Epithelial cell of prostate (primary cell): ENCODE results near the gene TACC2.

Source experiments
- DNase-seq: peaks from one replicate; pipeline ENCODE4 v3.0.0-alpha.2; 2011; ENCODE audit warnings: low read depth, low spot score
- H3K27ac ChIP-seq: fragments of 450-650 bp; 2 replicates; pipeline ENCODE4 v1.5.1; 2017; ENCODE audit warnings: mild to moderate bottlenecking

The TACC2 gene

DNA sequence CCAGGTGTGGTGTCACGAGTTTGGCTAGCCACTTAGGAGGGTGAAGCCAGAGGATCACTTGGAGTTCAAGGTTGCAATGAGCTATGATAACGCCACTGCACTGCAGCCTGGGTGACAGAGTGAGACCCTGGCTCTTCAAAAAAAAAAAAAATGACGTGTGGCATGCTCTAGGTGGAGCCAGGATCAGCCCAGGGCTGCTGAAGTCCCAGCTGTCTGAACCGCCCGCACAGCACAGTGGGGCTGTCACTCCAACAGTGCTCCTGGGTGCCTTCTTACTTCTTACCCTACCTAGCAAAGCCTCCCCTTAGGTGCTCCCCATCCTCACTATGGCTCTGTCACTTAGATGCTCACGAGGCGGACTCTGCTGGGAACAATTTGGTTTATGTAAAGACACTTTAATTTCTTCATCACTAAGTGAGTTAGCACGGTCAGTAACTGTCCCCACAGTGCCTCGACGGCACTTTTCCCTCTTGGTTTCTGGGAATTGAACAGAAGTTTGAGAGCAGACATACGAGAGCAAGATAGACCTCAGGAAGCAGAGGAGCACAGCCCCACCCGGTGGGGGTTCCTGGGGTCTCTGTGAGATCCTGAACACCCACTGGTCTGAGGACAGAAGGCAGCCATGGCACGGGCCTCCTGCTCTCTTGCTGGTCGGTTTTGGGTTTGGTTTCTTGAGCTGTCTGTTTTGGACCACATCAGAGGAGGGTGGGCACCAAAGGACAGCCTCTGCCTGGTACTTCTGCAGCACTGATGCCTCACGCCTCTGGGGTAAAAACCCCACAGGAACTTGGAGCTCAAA lies 215.9 kb downstream of the TACC2 start:
- no peak for DNase-seq
- no peak overlapping the region for H3K27ac ChIP-seq

DNA sequence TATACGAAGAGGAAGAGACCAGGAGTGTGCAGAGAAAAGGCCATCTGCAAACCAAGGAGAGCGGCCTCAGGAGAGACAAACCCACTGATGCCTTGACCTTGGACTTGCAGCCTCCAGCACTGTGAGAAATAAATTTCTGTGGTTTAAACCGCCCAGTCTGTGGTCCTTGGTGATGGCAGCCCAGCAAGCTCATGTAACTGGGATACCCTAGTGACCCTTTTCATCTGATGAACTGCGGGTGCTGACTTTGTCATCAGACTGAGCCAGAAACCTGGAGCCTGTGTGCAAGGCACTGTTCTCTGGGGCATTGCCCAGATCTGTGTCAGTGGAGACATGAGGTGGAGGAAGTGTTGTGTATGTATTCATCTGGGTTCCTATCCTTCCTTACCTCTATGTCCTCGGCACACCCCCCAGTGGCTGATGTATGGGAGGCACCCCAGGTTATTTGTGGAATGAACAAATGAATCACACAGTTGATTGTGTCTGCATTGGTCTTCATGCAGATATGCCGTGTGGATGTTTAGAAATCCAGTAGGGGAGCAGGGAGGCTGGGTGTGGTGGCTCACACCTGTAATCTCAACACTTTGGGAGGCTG lies 217.6 kb downstream of the TACC2 start:
- H3K27ac ChIP-seq: no peak overlapping the region
- DNase-seq: no peak

DNA sequence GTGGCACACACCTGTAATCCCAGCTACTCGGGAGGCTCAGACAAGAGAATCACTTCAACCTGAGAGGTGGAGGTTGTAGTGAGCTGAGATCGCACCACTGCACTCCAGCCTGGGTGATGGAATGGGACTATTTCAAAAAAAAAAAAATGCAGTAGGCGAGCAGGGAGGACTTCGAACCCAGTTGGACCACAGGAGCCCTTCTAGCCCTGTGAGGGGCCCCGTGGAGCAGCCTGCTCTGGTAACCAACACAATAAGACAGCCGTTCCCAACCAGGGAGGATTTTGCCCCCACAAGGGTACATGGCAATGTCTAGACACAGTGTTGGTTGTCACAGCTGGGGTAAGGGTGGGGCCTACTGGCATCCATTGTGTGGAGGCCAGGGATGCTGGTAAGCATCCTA lies 218.2 kb downstream of the TACC2 start:
- no peak for DNase-seq
- no peak overlapping the region for H3K27ac ChIP-seq

DNA sequence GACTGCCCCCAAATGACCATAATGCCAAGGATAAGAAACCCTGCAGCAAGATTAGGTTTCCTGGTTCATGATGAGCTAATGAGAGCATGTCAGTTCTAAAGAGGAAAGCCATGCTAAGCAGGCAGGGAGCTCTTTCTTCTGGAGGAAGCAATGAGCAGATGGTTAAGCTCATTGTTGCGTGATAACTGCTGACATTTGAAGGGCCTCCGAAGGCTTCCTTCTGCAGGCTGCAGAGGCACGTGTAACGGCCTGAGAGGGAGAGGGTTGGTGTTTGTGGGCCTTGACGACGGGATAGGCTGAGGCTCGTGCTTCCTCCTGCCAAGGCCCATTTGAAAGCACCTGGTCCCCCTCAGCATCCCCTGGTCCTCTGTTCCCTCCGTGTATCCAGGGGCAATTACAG lies 218.6 kb downstream of the TACC2 start:
- DNase-seq: no peak
- H3K27ac ChIP-seq: no peak overlapping the region

DNA sequence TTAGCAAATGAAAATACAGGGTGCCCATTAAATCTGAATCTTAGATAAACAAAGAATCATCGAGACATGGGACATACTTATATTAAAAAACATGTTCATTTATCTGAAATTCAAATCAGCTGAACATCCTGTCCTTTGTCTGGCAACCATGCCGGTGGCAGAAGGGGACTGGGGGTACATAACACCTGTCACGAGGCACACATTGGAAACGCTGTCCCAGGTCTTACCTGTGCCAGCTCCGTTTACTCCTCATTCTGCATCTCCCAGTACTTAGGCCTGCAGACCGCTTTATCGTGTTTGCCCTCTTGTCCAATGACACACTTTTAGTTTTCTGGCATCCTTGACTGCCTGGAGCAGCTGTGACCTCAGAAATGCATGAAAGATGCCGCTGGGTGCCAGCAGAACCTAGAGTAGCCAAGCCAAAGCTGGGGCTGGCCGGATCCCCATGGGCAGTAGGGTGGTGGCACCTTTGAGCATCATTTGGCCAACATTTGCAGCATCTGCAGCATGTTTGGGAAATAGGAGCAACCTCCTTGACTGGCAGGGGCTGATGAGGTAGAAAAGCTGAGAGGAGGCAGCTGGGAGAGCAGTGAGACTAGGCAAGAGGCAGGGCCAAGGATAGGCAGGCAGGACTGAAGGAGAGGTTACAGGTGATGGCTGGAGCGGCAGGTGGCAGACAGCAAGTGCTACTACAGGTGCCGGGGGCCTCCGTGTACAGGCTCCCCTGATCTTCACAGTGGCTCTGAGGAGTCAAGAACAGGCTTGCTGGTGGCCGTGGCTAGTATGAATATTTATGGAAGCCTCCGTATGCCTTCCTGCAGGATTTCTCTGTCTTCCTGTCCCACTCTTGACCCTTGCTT lies 219.8 kb downstream of the TACC2 start:
- no peak overlapping the region for H3K27ac ChIP-seq
- DNase-seq: no peak

DNA sequence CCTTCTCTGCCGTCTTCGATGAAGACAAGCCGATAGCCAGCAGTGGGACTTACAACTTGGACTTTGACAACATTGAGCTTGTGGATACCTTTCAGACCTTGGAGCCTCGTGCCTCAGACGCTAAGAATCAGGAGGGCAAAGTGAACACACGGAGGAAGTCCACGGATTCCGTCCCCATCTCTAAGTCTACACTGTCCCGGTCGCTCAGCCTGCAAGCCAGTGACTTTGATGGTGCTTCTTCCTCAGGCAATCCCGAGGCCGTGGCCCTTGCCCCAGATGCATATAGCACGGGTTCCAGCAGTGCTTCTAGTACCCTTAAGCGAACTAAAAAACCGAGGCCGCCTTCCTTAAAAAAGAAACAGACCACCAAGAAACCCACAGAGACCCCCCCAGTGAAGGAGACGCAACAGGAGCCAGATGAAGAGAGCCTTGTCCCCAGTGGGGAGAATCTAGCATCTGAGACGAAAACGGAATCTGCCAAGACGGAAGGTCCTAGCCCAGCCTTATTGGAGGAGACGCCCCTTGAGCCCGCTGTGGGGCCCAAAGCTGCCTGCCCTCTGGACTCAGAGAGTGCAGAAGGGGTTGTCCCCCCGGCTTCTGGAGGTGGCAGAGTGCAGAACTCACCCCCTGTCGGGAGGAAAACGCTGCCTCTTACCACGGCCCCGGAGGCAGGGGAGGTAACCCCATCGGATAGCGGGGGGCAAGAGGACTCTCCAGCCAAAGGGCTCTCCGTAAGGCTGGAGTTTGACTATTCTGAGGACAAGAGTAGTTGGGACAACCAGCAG lies 221.7 kb downstream of the TACC2 start:
- no peak for DNase-seq
- no peak overlapping the region for H3K27ac ChIP-seq

DNA sequence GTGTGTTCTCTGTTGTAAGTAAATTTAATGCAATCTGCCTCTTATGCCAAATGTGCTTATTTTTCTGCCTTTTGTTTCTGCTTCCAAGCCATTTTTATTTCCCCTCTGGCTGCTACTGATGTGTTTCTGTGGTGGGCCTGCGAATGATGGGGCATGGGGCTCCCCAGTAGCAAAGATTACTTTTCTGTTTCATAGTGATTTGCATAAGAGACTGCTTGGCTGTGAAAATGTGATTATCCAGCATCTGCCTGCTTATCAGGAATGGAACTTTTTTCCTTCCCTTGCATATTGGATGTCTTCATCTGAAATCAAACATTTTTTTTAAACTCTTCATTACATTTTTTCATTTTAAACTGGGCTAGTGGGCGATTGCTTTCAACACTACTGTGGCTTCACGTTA lies 224.4 kb downstream of the TACC2 start:
- no peak for DNase-seq

DNA sequence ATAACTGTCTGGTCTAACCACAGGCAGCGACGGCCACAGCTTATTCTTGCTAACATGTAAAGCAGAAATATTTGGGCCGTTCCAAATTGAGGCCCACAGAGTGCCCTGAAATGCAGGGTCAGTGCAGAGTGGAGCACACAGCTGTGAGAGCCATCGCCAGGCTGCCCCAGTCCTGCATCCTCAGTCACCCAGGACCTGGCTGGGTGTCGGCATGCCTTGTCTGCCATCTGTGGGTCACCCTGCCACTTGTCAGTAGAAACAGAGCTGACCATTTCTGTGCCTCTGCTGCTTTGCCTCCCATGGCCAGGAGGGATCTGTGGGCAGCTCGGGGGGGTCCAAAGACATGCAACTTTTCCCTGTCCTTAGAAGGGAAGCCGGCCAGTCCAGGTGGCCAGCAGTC lies 224.8 kb downstream of the TACC2 start:
- H3K27ac ChIP-seq: no peak overlapping the region
- DNase-seq: no peak

More for the DNA sequence above, 224.4 kb downstream of the TACC2 start:
- H3K27ac ChIP-seq: no peak overlapping the region

DNA sequence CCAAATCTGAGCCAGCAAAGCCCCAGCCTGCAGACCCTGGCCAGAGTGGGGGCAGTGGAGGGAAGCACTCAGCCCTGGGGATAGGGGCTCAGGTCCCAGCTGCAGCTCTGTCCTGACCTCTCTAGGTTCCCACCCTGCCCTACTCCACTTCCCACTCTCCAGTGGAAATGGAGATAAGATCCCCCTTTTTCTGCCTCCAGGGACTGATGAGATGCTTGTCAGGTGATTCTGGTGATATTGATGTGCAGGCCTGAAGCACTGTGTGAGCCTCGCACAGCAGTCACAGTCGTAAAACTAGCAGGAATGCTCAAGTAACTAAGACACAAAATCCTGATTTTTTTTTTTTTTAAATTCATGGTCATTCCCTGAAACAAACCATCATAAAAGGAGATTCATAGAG lies 227.1 kb downstream of the TACC2 start:
- no peak for DNase-seq
- no peak overlapping the region for H3K27ac ChIP-seq

DNA sequence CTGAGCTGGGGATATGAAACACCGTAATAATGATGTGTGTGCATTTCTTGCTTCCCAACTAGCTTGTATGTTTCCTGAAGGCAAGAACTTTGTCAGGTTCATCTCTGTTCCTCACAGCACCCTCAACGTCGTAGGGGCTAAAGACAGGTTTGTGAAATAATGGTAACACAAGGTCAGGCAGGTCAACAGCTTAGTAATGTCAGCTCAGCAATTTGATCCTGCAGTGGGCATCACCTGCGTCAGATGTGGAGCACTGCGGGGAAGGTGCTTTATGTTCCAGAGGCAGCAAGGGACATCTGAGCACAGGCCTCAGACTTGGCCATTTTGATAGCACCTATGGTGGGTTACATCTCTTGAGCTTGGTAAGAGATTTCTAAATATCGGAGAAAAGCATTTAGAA lies 230.4 kb downstream of the TACC2 start:
- H3K27ac ChIP-seq: no peak overlapping the region
- DNase-seq: no peak

DNA sequence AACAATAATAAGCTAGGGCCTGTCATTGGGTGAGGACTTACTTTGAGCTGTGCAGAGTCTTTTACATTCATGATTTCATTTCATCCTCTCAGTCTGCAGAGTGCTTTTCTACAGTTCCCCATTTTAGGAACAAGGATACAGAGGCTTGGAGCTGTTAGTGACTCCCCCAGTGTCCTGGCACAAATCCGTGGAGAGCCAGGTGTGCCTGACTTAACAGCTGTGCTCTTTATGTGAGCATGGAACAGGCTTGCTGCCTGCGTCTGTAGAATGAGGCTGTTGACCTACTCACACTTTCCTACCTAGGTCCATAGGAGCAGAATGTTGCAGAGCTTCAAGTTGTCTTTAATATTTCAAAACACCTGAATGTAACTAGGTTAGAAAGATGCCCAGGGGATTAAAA lies 231.8 kb downstream of the TACC2 start:
- no peak for DNase-seq
- no peak overlapping the region for H3K27ac ChIP-seq

DNA sequence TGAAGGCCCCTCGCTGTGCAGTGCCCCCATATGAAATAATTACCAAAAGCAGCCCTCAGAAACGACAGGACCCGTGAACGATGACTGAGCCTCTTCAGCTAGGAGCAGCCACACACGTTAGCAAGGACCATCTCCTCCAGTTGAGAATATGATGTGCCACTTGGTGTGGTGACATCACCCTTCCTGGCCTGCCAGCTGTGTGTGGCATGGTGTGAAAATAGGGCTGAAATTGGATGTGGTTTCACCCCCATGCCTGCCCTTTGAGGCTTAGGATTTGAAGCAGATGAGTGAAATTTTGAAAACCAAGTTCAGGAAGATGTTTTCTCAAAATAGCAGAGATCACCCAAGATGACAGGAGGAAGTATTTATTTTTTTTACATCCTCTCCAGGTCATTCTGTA lies 233.0 kb downstream of the TACC2 start:
- no peak for DNase-seq
- H3K27ac ChIP-seq: no peak overlapping the region

DNA sequence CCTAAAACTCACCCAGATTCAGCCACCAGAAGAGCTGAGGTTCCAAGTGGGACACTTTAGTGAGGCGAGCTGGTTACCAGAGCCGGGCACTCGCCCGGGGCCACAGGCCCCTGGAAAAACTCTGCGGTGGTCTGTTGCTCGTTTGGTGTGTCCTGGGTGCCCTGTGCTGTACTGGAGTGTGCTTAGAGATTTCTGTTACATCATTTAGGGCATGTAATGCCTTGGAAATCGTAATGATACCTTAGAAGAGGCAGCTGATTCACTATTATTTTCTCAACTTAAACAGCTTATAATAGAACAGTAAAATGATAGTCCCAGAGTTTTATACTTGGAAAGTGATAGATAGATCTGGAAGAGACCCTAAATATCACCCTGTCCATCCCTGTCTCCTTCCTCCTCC lies 233.7 kb downstream of the TACC2 start:
- DNase-seq: no peak
- no peak overlapping the region for H3K27ac ChIP-seq

DNA sequence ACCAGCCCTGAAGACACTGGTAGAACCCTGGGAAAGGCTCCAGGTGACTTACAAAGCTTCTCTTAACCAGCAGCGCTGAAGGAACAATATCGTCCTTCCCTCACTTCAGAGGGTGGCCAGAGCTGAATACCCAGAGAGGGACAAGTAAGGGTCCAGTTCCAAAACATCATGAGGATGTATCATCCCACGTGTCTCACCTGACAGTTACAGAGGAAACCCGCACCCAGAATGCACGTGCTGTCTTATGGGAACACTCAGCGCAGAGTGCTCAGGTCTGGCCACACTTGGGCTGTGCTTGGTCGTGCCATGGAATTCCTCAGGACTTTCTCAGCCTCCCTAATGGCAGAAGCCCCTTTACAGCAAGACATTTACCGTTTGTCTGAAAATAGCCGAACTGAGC lies 235.2 kb downstream of the TACC2 start:
- DNase-seq: no peak
- no peak overlapping the region for H3K27ac ChIP-seq

DNA sequence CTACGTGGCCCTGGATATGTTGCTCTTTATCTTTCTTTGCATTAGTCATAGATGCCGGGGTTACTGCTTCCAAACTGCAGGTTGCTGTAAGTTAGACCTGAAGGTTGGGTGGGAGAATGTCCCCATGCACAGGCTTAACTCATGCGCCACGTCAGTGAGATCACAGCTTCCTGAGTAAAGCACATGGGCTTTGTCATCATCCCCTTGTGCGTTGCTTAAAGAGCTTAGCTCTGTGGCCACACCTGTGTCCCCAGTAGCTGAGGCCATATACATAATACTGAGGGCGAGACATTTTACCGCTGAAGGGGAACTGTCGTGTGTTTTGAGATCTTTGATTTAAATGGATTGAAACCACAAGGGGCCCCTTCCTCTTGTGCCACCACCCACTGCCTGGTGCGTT lies 236.4 kb downstream of the TACC2 start:
- DNase-seq: no peak
- no peak overlapping the region for H3K27ac ChIP-seq

DNA sequence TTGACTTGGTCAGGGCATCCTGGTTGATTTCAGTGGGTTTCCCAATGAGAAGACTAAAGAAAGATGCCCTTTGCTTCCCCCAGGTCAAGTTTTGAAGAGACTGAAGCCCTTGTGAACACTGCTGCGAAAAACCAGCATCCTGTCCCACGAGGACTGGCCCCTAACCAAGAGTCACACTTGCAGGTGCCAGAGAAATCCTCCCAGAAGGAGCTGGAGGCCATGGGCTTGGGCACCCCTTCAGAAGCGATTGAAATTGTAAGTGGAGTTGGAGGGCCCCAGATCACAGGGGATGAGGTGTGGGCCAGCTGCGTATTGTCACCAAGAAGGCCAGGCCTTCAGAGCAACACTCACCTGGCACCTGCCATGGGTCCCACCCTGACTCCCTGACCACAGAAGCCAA lies 238.8 kb downstream of the TACC2 start:
- H3K27ac ChIP-seq: no peak overlapping the region
- DNase-seq: no peak

DNA sequence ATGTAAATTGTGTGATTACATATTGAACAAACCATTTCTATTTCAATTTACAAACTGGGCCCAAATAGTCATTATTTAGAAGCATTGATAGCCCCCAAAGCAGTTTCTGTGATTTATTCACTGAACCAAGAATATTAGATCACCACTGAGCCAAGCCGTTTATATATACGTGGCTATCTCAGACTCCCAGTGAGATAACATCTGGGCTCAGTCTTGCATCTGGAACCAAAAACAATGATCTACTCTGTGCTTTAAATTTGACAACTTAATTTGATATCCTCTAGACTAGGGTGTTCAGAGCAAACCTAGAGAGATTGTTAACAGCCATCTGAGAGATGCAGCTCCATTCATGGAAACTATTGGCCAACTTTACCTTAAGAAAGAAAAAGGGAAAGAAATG lies 240.7 kb downstream of the TACC2 start:
- no peak for DNase-seq
- H3K27ac ChIP-seq: no peak overlapping the region

DNA sequence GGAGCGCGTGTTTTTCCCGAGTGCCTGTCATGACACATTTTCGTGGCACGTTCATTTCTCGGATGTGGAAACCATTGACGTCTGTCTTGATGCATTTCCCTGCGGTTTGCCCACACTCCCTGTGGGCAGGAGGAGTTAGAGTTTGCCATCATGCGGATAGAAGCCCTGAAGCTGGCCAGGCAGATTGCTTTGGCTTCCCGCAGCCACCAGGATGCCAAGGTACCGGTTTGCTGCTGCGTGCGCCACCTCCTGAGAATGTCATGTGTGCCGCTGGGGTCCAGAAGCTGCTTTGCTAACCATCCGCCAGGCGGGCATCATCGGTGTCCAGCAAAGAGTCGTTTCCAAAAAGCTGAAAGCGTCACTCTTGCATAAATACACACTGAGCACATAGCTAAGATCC lies 241.3 kb downstream of the TACC2 start:
- H3K27ac ChIP-seq: no peak overlapping the region
- DNase-seq: no peak

DNA sequence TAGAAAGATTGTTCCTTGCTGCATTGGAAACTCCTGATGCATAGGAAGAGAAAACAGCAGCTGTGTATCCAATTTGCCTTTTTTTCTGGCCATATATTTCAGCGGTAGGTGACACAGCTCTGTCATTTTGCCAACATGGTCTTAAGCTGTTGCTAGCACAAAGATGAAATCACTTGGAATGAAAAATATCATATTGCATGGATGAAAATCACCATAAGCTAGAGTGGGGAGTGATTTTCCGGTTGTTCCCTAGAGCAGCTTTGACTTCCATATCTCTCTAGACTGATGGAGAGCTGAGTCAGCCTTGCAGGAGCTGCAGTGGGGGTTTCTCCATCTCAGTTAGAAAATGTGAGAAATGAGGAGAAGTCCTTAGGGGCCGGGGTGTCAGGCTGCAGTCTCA lies 243.8 kb downstream of the TACC2 start:
- no peak overlapping the region for H3K27ac ChIP-seq
- no peak for DNase-seq

DNA sequence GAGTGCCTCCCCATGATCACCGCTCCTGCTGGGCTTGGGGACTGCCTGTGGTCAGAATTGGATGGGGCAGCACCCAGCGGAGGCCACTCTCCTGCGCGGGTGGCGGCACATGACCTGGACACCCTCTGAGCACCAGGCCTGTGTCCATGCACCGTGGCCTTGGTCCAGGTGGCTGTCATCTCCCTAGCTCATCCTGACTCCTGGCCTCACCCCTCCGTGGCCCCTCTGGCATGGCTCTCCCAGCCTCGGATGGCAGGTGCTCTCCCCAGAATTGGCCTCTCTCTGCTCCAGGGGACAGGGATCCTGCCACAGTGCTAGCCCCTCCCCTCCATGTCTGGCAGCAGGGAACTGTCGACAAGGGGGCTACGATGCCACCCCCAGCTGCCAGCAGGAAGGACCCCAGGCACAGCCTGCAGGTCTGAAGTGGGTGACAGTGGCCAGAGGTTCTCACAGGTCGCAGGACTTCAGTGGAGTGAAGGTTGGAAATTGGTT lies 244.9 kb downstream of the TACC2 start:
- no peak for DNase-seq
- no peak overlapping the region for H3K27ac ChIP-seq
